Astrocyte of the cerebellum (primary cell): ENCODE data around the gene FUCA1.

Experiments
- DNase-seq: peaks from one replicate; pipeline ENCODE4 v3.0.0-alpha.2; 2011; ENCODE audit warnings: low read depth
- H3K4me3 ChIP-seq: 2 replicates; pipeline ENCODE4 v1.5.1; 2011; ENCODE audit warnings: mild to moderate bottlenecking, low read depth, low read length, moderate library complexity
- CTCF ChIP-seq: IDR thresholded peaks from 2 replicates; pipeline ENCODE4 v1.5.1; 2012; ENCODE audit warnings: low read length, low read depth, moderate library complexity, mild to moderate bottlenecking; ENCODE audit errors: missing control alignments
- in situ Hi-C: cut with HindIII; loops from 2 replicates; pipeline ENCODE4 v1.10.0; 2017; ENCODE audit warnings: low sequenced_read_pairs

FUCA1 gene

GRCh38 chr1:23867895-23868556 is at the start of gene FUCA1:
TSS of gene FUCA1 (minus strand) at chr1:23868290. CDS start at chr1:23868286, 4 bp downstream.
- peak; percentile 70 for DNase-seq
- in situ Hi-C loops: no loop called here
- peak; percentile 95 for TF ChIP-seq CTCF
- H3K4me3 ChIP-seq: peak within 1 kb of the TSS; percentile 63

- no peak overlapping the region for H3K4me3 ChIP-seq
- in situ Hi-C loops: no loop called here
- peak; percentile 22 for DNase-seq
- TF ChIP-seq CTCF: peak; percentile 63
Measured at GRCh38 chr1:23916209-23917131, 48.4 kb upstream of the FUCA1 start.

GRCh38 chr1:23915466-23915865 is 47.4 kb upstream of the FUCA1 start:
- TF ChIP-seq CTCF: no peak
- no peak overlapping the region for H3K4me3 ChIP-seq
- no peak for DNase-seq
- in situ Hi-C loops: no loop called here

GRCh38 chr1:23914921-23915320 is 46.8 kb upstream of the FUCA1 start:
- H3K4me3 ChIP-seq: no peak overlapping the region
- no peak for DNase-seq
- in situ Hi-C loops: no loop called here
- TF ChIP-seq CTCF: no peak

GRCh38 chr1:23913212-23913880 is 45.3 kb upstream of the FUCA1 start, which contains the start of gene CNR2:
TSS of gene CNR2 (minus strand) at chr1:23913362. CDS start at chr1:23875617, 37,745 bp downstream.
- no peak for TF ChIP-seq CTCF
- no peak for DNase-seq
- in situ Hi-C loops: no loop called here
- no peak within 1 kb of the TSS for H3K4me3 ChIP-seq

GRCh38 chr1:23911921-23912320 is 43.8 kb upstream of the FUCA1 start:
- no peak overlapping the region for H3K4me3 ChIP-seq
- TF ChIP-seq CTCF: no peak
- in situ Hi-C loops: no loop called here
- no peak for DNase-seq
